ENCODE measurements around the gene ARHGAP25. TPM values are rescaled to one million over a fixed set of nuclear protein-coding genes. Genes with fewer than 3 reads are reported as not detected.

Gene ARHGAP25
- total RNA-seq, 4 donors from 2014 or later, result 4.0 to 11.7 (median 6.9) TPM

DNA sequence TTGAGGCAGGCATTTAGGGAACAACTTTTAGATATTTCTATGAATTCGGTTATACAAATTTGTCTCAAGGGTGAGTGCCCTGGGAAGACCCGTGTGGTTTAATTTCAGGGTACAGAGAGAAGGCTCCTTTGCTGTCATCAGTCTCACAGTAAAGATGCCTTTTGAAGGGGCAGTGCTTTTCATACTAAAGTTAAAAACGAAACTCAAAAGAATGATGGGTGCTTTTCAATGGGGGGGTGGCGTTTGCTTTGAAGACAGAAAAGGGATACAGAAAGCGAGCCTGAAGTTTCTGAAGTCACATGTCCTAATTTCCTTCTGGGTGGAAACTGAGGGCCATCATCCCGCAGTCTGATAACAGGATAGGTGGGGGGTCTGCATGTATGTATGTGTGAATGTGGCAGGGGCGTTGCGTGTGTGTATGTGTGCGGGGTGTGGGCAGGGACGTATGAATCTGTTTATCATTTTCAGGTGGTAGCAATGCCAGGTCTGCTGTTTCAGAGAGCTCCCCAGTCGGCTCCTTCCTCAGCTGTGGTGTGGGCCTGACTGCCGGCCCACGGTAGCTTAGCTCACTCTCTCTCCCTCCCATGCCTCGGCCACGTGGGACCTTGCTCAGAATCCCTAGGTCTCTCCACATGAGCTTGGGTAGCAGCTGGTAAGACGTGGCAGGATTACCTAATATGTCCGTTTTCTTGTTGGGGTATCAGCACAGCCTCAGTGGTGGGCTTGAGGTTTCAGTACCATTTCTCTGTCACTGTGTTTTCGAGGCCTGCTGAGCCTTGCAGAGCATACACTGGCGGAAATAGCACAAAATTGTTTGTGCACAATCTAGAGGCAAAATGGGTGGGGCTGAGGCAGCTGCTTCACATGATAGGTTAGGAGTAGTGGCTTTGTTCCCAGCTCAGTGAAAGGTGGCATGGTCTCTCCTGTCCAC lies 32.7 kb downstream of the ARHGAP25 start:
- no peaks in the 10 kb centered on the region for H3K36me3 ChIP-seq
- 69 to 71% methylated on average over 19 of the region's 19 CpGs for WGBS, 2 donors
- no peak overlapping the region for H3K4me3 ChIP-seq (replicated peaks in 1 of 3)
- TF ChIP-seq CTCF (IDR thresholded peaks at IDR 0.05) (no peak), POLR2A (IDR thresholded peaks at IDR 0.05) (no peak)
- peak overlapping the region; percentile 48 to 84 (median 72) for H3K27ac ChIP-seq
- H3K9me3 ChIP-seq, result no peaks in the 10 kb centered on the region
- H3K27me3 ChIP-seq, result no peaks in the 10 kb centered on the region
- DNase-seq, result peak; percentile 70 to 79
- intact Hi-C loops (cut with DNase I), result no loop called here
- H3K4me1 ChIP-seq, result peaks cover 37 to 61% of the 10 kb centered on the region in 2 donors

DNA sequence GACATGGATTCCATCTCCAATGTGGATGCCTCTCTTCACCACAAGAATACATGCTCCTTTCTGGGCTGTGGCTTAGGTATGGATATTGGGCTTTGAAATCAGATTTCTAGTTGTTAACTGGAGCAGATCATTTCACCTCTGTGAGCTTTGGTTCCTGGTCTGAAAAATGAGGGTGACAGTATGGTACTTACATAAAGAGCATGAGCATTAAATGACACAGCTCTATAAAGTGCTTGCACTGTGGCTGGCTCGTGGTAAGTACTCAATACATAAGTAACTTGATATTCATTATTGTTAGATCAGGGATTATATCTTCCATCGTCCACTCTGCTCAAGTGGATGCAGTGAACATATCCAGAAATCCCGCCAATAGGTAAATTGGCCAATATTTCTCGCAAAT lies 33.4 kb downstream of the ARHGAP25 start:
- H3K4me1 ChIP-seq, result peaks cover 37 to 54% of the 10 kb centered on the region in 2 donors
- TF ChIP-seq POLR2A (IDR thresholded peaks at IDR 0.05) (no peak), CTCF (IDR thresholded peaks at IDR 0.05) (no peak)
- intact Hi-C loops (cut with DNase I), result no loop called here

DNA sequence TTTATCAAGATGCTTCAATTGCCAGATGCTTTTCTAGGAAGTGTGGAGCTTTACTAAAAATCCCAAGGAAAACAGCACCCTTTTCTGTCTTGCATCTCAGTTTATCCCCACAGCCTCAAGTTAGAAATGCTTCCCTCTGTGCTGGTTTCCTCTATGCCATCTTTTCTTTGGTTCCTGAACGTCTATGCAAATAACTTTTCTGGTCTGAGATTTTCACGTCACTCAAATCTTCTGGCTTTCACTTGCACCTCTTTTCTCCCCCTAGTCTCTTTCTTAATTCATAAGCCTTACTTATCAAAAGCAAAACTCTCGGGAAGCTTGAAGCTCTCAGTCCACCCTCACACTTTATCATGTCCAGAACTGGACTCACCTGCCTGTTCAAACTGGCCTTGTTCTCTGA lies 33.9 kb downstream of the ARHGAP25 start:
- no peak for DNase-seq
- Histone ChIP-seq H3K27me3 (no peaks in the 10 kb centered on the region), H3K9me3 (no peaks in the 10 kb centered on the region), H3K4me1 (peaks cover 37 to 54% of the 10 kb centered on the region in 2 donors), H3K27ac (no peak overlapping the region), H3K36me3 (no peaks in the 10 kb centered on the region), H3K4me3 (replicated peaks in 1 of 3) (no peak overlapping the region)
- intact Hi-C loops (cut with DNase I), result no loop called here
- WGBS, 2 donors, result 89 to 94% methylated on average over 3 of the region's 3 CpGs
- no peak for TF ChIP-seq POLR2A (IDR thresholded peaks at IDR 0.05)
- TF ChIP-seq CTCF (IDR thresholded peaks at IDR 0.05), result no peak

More for the DNA sequence above, 33.4 kb downstream of the ARHGAP25 start:
- WGBS, 2 donors, result 85 to 90% methylated on average over 4 of the region's 4 CpGs
- H3K27ac ChIP-seq, result peak overlapping the region in 2 of 3 donors; percentile 48 to 72
- H3K27me3 ChIP-seq, result no peaks in the 10 kb centered on the region
- H3K9me3 ChIP-seq, result no peaks in the 10 kb centered on the region
- DNase-seq, result no peak
- H3K4me3 ChIP-seq (replicated peaks in 1 of 3), result no peak overlapping the region
- no peaks in the 10 kb centered on the region for H3K36me3 ChIP-seq

GRCh38 chr2:68768951-68769350 lies 34.3 kb downstream of the ARHGAP25 start:
- Histone ChIP-seq H3K27ac (no peak overlapping the region), H3K9me3 (no peaks in the 10 kb centered on the region), H3K4me3 (replicated peaks in 1 of 3) (no peak overlapping the region), H3K27me3 (no peaks in the 10 kb centered on the region), H3K36me3 (no peaks in the 10 kb centered on the region), H3K4me1 (peaks cover 37 to 55% of the 10 kb centered on the region in 2 donors)
- no peak for DNase-seq
- intact Hi-C loops (cut with DNase I), result no loop called here
- no peak for TF ChIP-seq POLR2A (IDR thresholded peaks at IDR 0.05)
- TF ChIP-seq CTCF (IDR thresholded peaks at IDR 0.05), result no peak

- H3K27me3 ChIP-seq, result no peaks in the 10 kb centered on the region
- intact Hi-C loops (cut with DNase I), result no loop called here
- H3K9me3 ChIP-seq, result no peaks in the 10 kb centered on the region
- DNase-seq, result no peak
- no peak overlapping the region for H3K27ac ChIP-seq
- no peak overlapping the region for H3K4me3 ChIP-seq (replicated peaks in 1 of 3)
- TF ChIP-seq POLR2A (IDR thresholded peaks at IDR 0.05) (no peak), CTCF (IDR thresholded peaks at IDR 0.05) (no peak)
- H3K36me3 ChIP-seq, result no peaks in the 10 kb centered on the region
- 87 to 88% methylated on average over 6 of the region's 6 CpGs for WGBS, 2 donors
- peaks cover 37 to 58% of the 10 kb centered on the region in 2 donors for H3K4me1 ChIP-seq
These were observed 35.1 kb downstream of the ARHGAP25 start for GRCh38 chr2:68769586-68770270.

Data from thyroid gland (tissue), 4 donors.